Mammary epithelial cell (primary cell): Measurements from ENCODE around the gene GJA10.

Source experiments
- CTCF ChIP-seq, 2 donors: IDR thresholded peaks in 1 of 2; conservative IDR thresholded peaks in 1 of 2; 2 replicates each; pipeline ENCODE4 v1.5.1; 2011 to 2012; ENCODE audit warnings: inconsistent platforms in 2 of 2, low read length in 2 of 2, mild to moderate bottlenecking in 2 of 2, control low read depth in 1 of 2, low read depth in 1 of 2; ENCODE audit not compliant: insufficient read depth in 1 of 2; ENCODE audit errors: extremely low read depth in 1 of 2
- EZH2 ChIP-seq: IDR thresholded peaks from 2 replicates; pipeline ENCODE4 v1.6.1; 2012; ENCODE audit warnings: low read length, inconsistent platforms, borderline replicate concordance

DNA sequence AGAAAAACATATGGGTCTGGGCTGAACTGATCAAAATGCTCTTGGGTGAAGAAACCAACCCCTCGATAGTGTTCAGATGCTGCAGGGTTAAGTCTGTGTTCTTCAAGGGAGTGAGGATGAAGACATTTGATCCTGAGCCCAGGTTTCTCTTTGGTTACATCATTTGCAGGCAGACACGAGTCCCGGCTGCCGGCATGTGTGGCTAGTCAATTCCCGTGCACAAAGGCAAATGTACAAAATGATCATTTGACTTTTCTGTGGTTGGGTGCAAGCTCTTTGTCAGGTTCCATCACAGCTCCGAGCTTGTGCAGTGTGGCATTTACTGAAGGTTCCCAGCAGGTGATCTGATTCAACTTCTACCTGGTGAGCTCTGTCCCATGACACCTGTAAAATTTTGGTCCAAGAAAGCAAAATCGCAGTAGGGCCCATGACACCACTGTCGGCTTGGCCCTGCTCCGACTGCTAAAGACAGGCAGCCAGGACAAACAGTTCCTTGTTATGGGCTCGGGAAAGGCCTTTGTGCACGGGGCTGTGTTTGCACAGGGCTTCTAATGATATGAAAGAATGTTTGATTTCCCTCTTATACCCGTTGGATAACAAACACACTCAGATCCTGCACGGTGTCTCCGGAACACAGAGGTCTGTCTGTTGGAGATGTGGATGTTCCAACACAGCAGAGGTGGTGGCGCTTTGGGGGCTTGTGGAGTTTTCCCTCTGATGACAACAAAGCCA is 46.9 kb downstream of the GJA10 start:
- TF ChIP-seq CTCF (conservative IDR thresholded peaks at IDR 0.05 in 1 of 2, IDR thresholded peaks at IDR 0.05 in 1 of 2; ENCODE audit: extremely low read depth in 1 of 2, insufficient read depth in 1 of 2, low read depth in 1 of 2, low read length in 2 of 2) (no peak), EZH2 (no peak)
